Measurements from ENCODE around the gene MAP2K4. TPM values are rescaled to one million over a fixed set of nuclear protein-coding genes. Genes with fewer than 3 reads are reported as not detected.

MAP2K4 gene
- total and polyA plus RNA-seq, 12 donors, result 7.2 to 42.7 (median 33.0) TPM

DNA sequence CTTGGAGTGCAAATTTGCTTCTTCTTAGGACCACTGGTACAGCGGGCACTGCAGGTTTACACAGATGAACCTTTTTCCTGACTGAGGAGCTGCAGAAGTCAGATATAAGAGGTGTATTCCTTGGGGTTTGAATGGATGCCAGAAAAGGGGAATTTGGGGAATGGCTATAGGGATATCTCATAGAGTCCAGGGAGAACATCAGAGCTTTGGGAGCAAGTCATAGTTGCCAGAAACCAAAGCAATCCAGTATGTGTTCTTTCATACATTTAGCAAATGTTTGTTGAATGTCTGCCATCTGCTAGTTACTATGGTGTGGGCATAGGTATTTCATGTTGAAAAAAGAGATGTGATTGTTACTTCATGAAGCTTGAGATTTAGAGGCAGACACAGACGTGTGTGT lies 46.8 kb downstream of the MAP2K4 start:
- DNase-seq, result no peak
- 91 to 94% methylated on average over 2 of the region's 2 CpGs for WGBS, 2 donors

GRCh38 chr17:12068946-12069345 lies 48.3 kb downstream of the MAP2K4 start:
- TF ChIP-seq CTCF (IDR thresholded peaks at IDR 0.05), result no peak
- no peaks in the 10 kb centered on the region for H3K9me3 ChIP-seq

More for the DNA sequence above, 46.8 kb downstream of the MAP2K4 start:
- ATAC-seq, result no peak
- TF ChIP-seq CTCF (IDR thresholded peaks at IDR 0.05), result no peak
- no peak overlapping the region for H3K4me3 ChIP-seq
- intact Hi-C loops (cut with DNase I), result no loop called here
- peaks cover 0 to 7% (median 0%) of the 10 kb centered on the region in 9 donors for H3K4me1 ChIP-seq
- no peaks in the 10 kb centered on the region for H3K9me3 ChIP-seq
- no peaks in the 10 kb centered on the region for H3K27me3 ChIP-seq
- H3K27ac ChIP-seq, result no peak overlapping the region
- H3K36me3 ChIP-seq, result peaks cover 0 to 49% (median 0%) of the 10 kb centered on the region in 9 donors

DNA sequence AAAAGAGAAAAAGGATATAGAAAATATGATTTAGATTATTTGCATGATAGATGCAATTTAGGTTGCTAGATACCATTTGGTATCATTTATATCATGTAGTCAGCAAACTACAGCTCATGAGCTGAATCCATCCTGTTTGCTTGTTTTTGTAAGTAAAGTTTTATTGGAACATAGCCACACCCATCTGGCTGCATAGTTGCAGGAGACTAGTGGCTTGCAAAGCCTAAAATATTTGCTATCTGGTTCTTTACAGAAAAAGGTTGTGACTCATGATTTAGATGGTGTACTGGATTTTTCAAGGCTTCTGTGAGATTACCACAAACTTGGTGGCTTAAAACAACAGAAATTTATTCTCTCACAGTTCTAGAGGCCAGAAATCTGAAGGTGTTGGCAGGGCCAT lies 49.9 kb downstream of the MAP2K4 start:
- Histone ChIP-seq H3K4me1 (peaks cover 0 to 7% (median 0%) of the 10 kb centered on the region in 9 donors), H3K9me3 (no peaks in the 10 kb centered on the region), H3K4me3 (no peak overlapping the region), H3K27me3 (no peaks in the 10 kb centered on the region), H3K27ac (no peak overlapping the region), H3K36me3 (peaks cover 0 to 48% (median 0%) of the 10 kb centered on the region in 9 donors)
- intact Hi-C loops (cut with DNase I), result no loop called here
- no peak for TF ChIP-seq CTCF (IDR thresholded peaks at IDR 0.05)
- no peak for DNase-seq
- no peak for ATAC-seq

More at GRCh38 chr17:12068946-12069345, 48.3 kb downstream of the MAP2K4 start:
- DNase-seq (no peak), ATAC-seq (no peak)
- no peak overlapping the region for H3K4me3 ChIP-seq
- H3K27ac ChIP-seq, result no peak overlapping the region
- no peaks in the 10 kb centered on the region for H3K27me3 ChIP-seq
- intact Hi-C loops (cut with DNase I), result no loop called here
- peaks cover 0 to 7% (median 0%) of the 10 kb centered on the region in 9 donors for H3K4me1 ChIP-seq
- H3K36me3 ChIP-seq, result peaks cover 0 to 50% (median 0%) of the 10 kb centered on the region in 9 donors

GRCh38 chr17:12074346-12074745 lies 53.7 kb downstream of the MAP2K4 start:
- intact Hi-C loops (cut with DNase I), result no loop called here
- Histone ChIP-seq H3K4me1 (peaks cover 0 to 3% (median 0%) of the 10 kb centered on the region in 9 donors), H3K9me3 (peaks cover 0 to 5% (median 0%) of the 10 kb centered on the region in 11 donors), H3K27me3 (no peaks in the 10 kb centered on the region), H3K4me3 (no peak overlapping the region), H3K27ac (no peak overlapping the region), H3K36me3 (peaks cover 0 to 65% (median 8%) of the 10 kb centered on the region in 9 donors)
- TF ChIP-seq CTCF (IDR thresholded peaks at IDR 0.05), result no peak
- DNase-seq (no peak), ATAC-seq (no peak)
- WGBS, 2 donors, result 66 to 86% methylated on average over 3 of the region's 3 CpGs

Data from heart right ventricle (tissue), 16 donors.